Astrocyte of the spinal cord (primary cell): ENCODE measurements around the gene SPOCK1.

Experiments used
- DNase-seq: peaks from one replicate; pipeline ENCODE4 v3.0.0; 2011; ENCODE audit warnings: low read depth, low spot score
- H3K4me3 ChIP-seq: 2 replicates; pipeline ENCODE4 v1.5.1; 2011; ENCODE audit warnings: low read depth, mild to moderate bottlenecking, low read length, moderate library complexity
- in situ Hi-C: cut with HindIII; loops from 2 replicates; pipeline ENCODE4 v1.10.0; 2017; ENCODE audit warnings: low sequenced_read_pairs
- TF ChIP-seq, protein P1 (sequence below): IDR thresholded peaks from 2 replicates; pipeline ENCODE4 v1.5.1; 2012; ENCODE audit warnings: low read depth, mild to moderate bottlenecking, low read length, inconsistent platforms

SPOCK1 gene

DNA sequence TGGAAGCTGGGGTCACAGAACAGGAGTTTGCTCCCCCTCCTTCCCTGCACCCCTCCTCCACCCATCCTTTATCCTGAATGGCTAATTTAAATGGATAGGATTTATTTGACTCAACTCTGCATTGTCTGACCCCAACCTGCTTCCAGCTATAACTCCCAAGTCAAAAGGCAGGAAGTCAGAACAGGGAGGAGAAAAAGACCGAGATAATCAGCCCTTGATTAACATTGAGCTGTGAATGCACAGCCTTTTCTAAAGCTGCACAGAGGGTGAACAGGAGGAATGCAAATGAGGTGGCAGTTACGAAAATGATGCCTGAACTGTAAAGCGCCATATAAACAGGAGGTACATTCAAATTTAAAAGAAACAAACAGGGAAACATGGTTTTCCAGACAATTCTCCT, 152.8 kb downstream of the SPOCK1 start:
- no peak overlapping the region for H3K4me3 ChIP-seq
- in situ Hi-C loops = no loop called here
- DNase-seq = no peak
- TF ChIP-seq, protein P1, sequence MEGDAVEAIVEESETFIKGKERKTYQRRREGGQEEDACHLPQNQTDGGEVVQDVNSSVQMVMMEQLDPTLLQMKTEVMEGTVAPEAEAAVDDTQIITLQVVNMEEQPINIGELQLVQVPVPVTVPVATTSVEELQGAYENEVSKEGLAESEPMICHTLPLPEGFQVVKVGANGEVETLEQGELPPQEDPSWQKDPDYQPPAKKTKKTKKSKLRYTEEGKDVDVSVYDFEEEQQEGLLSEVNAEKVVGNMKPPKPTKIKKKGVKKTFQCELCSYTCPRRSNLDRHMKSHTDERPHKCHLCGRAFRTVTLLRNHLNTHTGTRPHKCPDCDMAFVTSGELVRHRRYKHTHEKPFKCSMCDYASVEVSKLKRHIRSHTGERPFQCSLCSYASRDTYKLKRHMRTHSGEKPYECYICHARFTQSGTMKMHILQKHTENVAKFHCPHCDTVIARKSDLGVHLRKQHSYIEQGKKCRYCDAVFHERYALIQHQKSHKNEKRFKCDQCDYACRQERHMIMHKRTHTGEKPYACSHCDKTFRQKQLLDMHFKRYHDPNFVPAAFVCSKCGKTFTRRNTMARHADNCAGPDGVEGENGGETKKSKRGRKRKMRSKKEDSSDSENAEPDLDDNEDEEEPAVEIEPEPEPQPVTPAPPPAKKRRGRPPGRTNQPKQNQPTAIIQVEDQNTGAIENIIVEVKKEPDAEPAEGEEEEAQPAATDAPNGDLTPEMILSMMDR = no peak

DNA sequence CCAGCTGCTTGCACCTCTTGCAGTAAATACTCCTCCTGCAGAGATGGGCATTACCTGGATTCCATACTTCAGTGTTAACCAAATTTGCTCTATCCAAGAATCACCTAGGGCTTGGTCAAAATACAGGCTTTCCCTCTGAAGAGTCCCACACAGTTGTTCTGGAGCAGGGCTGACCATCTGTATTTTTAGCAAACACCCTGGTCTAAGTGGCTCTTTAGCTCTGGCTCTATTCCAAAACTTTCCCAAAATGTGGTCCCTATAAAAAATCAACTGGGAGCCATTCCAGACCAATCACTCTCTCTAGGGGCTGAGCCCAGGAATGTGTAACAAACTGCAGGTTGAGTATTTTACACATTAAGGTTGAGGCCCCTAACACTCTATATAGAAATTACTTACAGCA, 153.7 kb downstream of the SPOCK1 start:
- in situ Hi-C loops = no loop called here
- no peak for DNase-seq
- TF ChIP-seq, protein P1 = no peak
- no peak overlapping the region for H3K4me3 ChIP-seq

DNA sequence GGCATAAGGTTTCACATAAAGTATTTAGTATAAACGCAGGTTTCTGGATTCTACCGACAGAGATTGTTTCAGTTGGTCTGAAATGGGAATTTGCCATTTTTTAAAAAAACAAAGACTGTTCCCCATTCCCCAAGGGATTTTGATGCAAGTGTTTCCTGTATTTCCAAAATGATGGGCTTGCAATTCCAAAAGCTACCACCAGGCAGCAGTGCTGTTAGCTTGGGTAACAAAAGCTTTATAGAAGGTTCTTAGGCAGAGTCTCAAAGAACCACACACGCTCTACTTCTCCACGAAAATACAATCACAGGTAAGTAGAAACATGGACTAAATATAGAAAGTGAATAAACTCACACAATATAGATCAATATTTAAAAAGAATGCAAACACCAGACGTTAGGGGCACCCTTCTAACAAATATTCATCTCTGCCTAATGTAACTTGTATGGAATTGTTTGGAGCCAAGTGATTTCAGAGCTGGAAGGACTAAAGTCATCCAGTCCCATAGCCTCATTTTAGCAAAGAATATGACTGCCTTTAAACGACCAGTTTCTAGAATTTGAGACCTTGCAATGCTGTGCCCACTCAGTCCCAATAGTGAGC, 154.3 kb downstream of the SPOCK1 start:
- TF ChIP-seq, protein P1 = peak; percentile 90
- no peak overlapping the region for H3K4me3 ChIP-seq
- in situ Hi-C loops = no loop called here
- DNase-seq = peak; percentile 73

- TF ChIP-seq, protein P1 = no peak
- in situ Hi-C loops = no loop called here
- DNase-seq = no peak
- H3K4me3 ChIP-seq = no peak overlapping the region
Measured at GRCh38 chr5:137344021-137344420, 155.1 kb downstream of the SPOCK1 start.

DNA sequence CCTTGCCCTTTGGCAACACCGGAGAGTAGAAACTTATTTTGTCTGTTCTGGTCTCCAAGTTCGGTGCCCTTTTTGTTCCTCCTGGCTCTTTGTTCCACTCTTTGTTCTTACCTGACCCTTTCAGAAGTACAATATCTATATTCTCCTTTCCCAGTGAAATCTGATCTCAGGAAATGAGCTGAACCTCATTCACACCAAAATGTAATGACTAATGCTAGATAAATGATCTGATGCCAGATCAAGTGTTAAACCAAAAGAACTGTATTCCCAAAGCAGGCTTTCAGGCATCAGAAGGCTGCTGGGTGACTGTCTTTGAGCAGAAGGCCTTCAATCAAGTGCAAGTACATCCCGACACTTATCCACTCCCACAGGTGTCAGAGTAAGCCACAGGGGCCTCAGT, 156.4 kb downstream of the SPOCK1 start:
- H3K4me3 ChIP-seq = no peak overlapping the region
- TF ChIP-seq, protein P1 = no peak
- in situ Hi-C loops = no loop called here
- DNase-seq = peak; percentile 37

DNA sequence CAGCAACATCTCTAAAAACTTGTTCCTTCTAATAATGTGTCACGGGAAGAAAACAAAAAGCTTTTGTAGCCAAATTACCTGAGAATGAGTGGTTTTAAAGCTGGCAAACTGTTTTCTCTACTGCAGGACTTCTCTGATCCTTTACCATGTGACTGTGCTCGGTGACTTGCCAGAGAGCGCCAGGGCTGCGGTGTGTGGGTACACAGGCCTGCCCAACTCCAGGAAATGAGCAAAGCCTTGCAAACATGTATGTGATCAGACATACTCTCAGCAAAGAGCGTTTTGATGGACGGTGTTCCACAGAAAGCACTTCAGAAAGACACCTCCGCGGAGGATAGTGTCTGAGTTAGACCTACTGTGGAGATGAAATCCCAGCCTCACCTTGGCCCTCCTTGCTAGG, 157.3 kb downstream of the SPOCK1 start:
- in situ Hi-C loops = no loop called here

More for the DNA sequence above, 157.3 kb downstream of the SPOCK1 start:
- DNase-seq = no peak
- H3K4me3 ChIP-seq = no peak overlapping the region
- TF ChIP-seq, protein P1 = no peak
